ENCODE data around the gene CD101.

The CD101 gene

GRCh38 chr1:117008656-117009055 lies 7.1 kb downstream of the CD101 start:
- no peak for DNase-seq (ENCODE audit: low read depth in 1 of 2, low spot score in 1 of 2)
- in situ Hi-C loops (cut with HindIII; ENCODE audit: low pct_unique_long_range_greater_than_20kb, low sequenced_read_pairs): no loop called here
- no peak for TF ChIP-seq JUND (IDR thresholded peaks at IDR 0.05; ENCODE audit: low read depth)

GRCh38 chr1:117009132-117009531 lies 7.6 kb downstream of the CD101 start:
- no peak for DNase-seq (ENCODE audit: low read depth in 1 of 2, low spot score in 1 of 2)
- TF ChIP-seq JUND (IDR thresholded peaks at IDR 0.05; ENCODE audit: low read depth): no peak
- in situ Hi-C loops (cut with HindIII; ENCODE audit: low pct_unique_long_range_greater_than_20kb, low sequenced_read_pairs): no loop called here

GRCh38 chr1:117010310-117010969 lies 8.9 kb downstream of the CD101 start:
- in situ Hi-C loops (cut with HindIII; ENCODE audit: low pct_unique_long_range_greater_than_20kb, low sequenced_read_pairs): no loop called here
- TF ChIP-seq JUND (IDR thresholded peaks at IDR 0.05; ENCODE audit: low read depth): no peak
- DNase-seq (ENCODE audit: low read depth in 1 of 2, low spot score in 1 of 2): no peak

GRCh38 chr1:117011334-117011733 lies 9.8 kb downstream of the CD101 start:
- in situ Hi-C loops (cut with HindIII; ENCODE audit: low pct_unique_long_range_greater_than_20kb, low sequenced_read_pairs): no loop called here
- TF ChIP-seq JUND (IDR thresholded peaks at IDR 0.05; ENCODE audit: low read depth): no peak
- DNase-seq (ENCODE audit: low read depth in 1 of 2, low spot score in 1 of 2): peak in 1 of 2 experiments; percentile 12

- in situ Hi-C loops (cut with HindIII; ENCODE audit: low pct_unique_long_range_greater_than_20kb, low sequenced_read_pairs): no loop called here
- peak; percentile 28 to 92 for DNase-seq (ENCODE audit: low read depth in 1 of 2, low spot score in 1 of 2)
These were observed 11.8 kb downstream of the CD101 start for GRCh38 chr1:117013309-117013858.

GRCh38 chr1:117014209-117014608 lies 12.6 kb downstream of the CD101 start:
- TF ChIP-seq JUND (IDR thresholded peaks at IDR 0.05; ENCODE audit: low read depth): no peak
- in situ Hi-C loops (cut with HindIII; ENCODE audit: low pct_unique_long_range_greater_than_20kb, low sequenced_read_pairs): no loop called here
- DNase-seq (ENCODE audit: low read depth in 1 of 2, low spot score in 1 of 2): no peak

More at GRCh38 chr1:117013309-117013858, 11.8 kb downstream of the CD101 start:
- no peak for TF ChIP-seq JUND (IDR thresholded peaks at IDR 0.05; ENCODE audit: low read depth)

GRCh38 chr1:117015724-117016123 lies 14.2 kb downstream of the CD101 start:
- peak in 1 of 2 experiments; percentile 78 for DNase-seq (ENCODE audit: low read depth in 1 of 2, low spot score in 1 of 2)
- in situ Hi-C loops (cut with HindIII; ENCODE audit: low pct_unique_long_range_greater_than_20kb, low sequenced_read_pairs): no loop called here
- no peak for TF ChIP-seq JUND (IDR thresholded peaks at IDR 0.05; ENCODE audit: low read depth)

GRCh38 chr1:117017062-117017461 lies 15.5 kb downstream of the CD101 start:
- in situ Hi-C loops (cut with HindIII; ENCODE audit: low pct_unique_long_range_greater_than_20kb, low sequenced_read_pairs): no loop called here
- no peak for TF ChIP-seq JUND (IDR thresholded peaks at IDR 0.05; ENCODE audit: low read depth)
- no peak for DNase-seq (ENCODE audit: low read depth in 1 of 2, low spot score in 1 of 2)

- DNase-seq (ENCODE audit: low read depth in 1 of 2, low spot score in 1 of 2): no peak
- in situ Hi-C loops (cut with HindIII; ENCODE audit: low pct_unique_long_range_greater_than_20kb, low sequenced_read_pairs): no loop called here
- TF ChIP-seq JUND (IDR thresholded peaks at IDR 0.05; ENCODE audit: low read depth): no peak
These were observed 16.1 kb downstream of the CD101 start for GRCh38 chr1:117017648-117018047.

- in situ Hi-C loops (cut with HindIII; ENCODE audit: low pct_unique_long_range_greater_than_20kb, low sequenced_read_pairs): no loop called here
- DNase-seq (ENCODE audit: low read depth in 1 of 2, low spot score in 1 of 2): peak in 1 of 2 experiments; percentile 72
- TF ChIP-seq JUND (IDR thresholded peaks at IDR 0.05; ENCODE audit: low read depth): no peak
These were observed 19.1 kb downstream of the CD101 start for GRCh38 chr1:117020526-117021156.

- DNase-seq (ENCODE audit: low read depth in 1 of 2, low spot score in 1 of 2): no peak
- in situ Hi-C loops (cut with HindIII; ENCODE audit: low pct_unique_long_range_greater_than_20kb, low sequenced_read_pairs): no loop called here
- no peak for TF ChIP-seq JUND (IDR thresholded peaks at IDR 0.05; ENCODE audit: low read depth)
These were observed 20.6 kb downstream of the CD101 start for GRCh38 chr1:117022114-117022513.

- in situ Hi-C loops (cut with HindIII; ENCODE audit: low pct_unique_long_range_greater_than_20kb, low sequenced_read_pairs): no loop called here
- no peak for DNase-seq (ENCODE audit: low read depth in 1 of 2, low spot score in 1 of 2)
- TF ChIP-seq JUND (IDR thresholded peaks at IDR 0.05; ENCODE audit: low read depth): no peak
These were observed 24.0 kb downstream of the CD101 start for GRCh38 chr1:117025568-117025967.

- in situ Hi-C loops (cut with HindIII; ENCODE audit: low pct_unique_long_range_greater_than_20kb, low sequenced_read_pairs): no loop called here
- TF ChIP-seq JUND (IDR thresholded peaks at IDR 0.05; ENCODE audit: low read depth): no peak
- DNase-seq (ENCODE audit: low read depth in 1 of 2, low spot score in 1 of 2): no peak
These were observed 24.8 kb downstream of the CD101 start for GRCh38 chr1:117026361-117026760.
